ENCODE data around the gene MAGI2. TPM values are rescaled to one million over a fixed set of nuclear protein-coding genes. Genes with fewer than 3 reads are reported as not detected.

The MAGI2 gene
- total RNA-seq, 6 experiments from 2014 or later, result 7.1 to 9.8 (median 8.5) TPM

DNA sequence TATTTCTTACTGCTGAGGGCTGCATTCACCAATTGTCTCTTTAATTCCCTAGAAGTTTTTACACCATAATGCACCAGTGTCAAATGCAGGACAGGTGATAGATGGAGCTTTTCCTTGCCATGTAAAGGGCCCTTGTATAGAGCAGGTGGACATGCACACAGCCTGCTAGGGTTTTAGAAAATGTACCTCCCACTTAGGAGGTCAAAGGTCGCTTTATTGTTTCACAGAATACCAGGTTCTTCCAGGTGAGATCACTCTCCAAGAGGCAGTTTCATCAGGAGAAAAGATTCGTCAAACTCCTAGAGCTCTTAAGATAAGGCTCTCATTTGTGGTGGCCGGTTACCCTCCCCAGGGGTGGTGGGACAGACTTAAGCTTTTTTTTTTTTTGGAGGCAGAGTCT is 1439.1 kb downstream of the MAGI2 start:
- Mint-ChIP-seq H3K27ac (no peak overlapping the region), H3K27me3 (ENCODE audit: insufficient read depth) (peaks cover 2% of the 10 kb centered on the region; the same call in 1 of the 2 replicates), H3K4me3 (no peak overlapping the region), H3K4me1 (ENCODE audit: low read depth) (peaks cover 25% of the 10 kb centered on the region), H3K9me3 (no peaks in the 10 kb centered on the region), H3K36me3 (ENCODE audit: low read depth) (no peaks in the 10 kb centered on the region)
- no peak for DNase-seq
- TF ChIP-seq, protein P1, sequence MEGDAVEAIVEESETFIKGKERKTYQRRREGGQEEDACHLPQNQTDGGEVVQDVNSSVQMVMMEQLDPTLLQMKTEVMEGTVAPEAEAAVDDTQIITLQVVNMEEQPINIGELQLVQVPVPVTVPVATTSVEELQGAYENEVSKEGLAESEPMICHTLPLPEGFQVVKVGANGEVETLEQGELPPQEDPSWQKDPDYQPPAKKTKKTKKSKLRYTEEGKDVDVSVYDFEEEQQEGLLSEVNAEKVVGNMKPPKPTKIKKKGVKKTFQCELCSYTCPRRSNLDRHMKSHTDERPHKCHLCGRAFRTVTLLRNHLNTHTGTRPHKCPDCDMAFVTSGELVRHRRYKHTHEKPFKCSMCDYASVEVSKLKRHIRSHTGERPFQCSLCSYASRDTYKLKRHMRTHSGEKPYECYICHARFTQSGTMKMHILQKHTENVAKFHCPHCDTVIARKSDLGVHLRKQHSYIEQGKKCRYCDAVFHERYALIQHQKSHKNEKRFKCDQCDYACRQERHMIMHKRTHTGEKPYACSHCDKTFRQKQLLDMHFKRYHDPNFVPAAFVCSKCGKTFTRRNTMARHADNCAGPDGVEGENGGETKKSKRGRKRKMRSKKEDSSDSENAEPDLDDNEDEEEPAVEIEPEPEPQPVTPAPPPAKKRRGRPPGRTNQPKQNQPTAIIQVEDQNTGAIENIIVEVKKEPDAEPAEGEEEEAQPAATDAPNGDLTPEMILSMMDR (IDR thresholded peaks at IDR 0.05), result no peak

DNA sequence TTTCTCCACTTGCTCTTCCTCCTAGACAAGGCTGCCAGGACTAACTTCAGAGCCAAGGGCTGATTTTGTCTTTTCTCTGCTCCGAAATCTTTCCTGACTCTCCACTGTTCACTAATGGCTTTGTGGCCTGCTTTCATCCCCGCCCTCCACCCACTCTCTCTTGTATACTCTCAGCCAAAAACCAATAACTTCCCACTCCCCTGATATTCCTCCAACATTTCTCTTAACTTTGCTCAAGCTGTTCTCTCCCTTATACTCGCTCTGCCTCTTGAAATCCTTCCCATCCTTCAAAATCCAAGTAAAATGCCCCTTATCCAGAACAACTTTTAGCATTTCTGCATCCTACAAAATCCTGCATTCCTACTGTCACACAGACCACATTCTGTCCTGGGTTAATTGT is 1440.1 kb downstream of the MAGI2 start:
- Mint-ChIP-seq H3K27ac (no peak overlapping the region), H3K4me3 (no peak overlapping the region), H3K9me3 (no peaks in the 10 kb centered on the region), H3K36me3 (ENCODE audit: low read depth) (no peaks in the 10 kb centered on the region), H3K27me3 (ENCODE audit: insufficient read depth) (peaks cover 2% of the 10 kb centered on the region; the same call in 1 of the 2 replicates), H3K4me1 (ENCODE audit: low read depth) (peaks cover 17% of the 10 kb centered on the region)
- DNase-seq, result no peak
- TF ChIP-seq, protein P1 (IDR thresholded peaks at IDR 0.05), result no peak

DNA sequence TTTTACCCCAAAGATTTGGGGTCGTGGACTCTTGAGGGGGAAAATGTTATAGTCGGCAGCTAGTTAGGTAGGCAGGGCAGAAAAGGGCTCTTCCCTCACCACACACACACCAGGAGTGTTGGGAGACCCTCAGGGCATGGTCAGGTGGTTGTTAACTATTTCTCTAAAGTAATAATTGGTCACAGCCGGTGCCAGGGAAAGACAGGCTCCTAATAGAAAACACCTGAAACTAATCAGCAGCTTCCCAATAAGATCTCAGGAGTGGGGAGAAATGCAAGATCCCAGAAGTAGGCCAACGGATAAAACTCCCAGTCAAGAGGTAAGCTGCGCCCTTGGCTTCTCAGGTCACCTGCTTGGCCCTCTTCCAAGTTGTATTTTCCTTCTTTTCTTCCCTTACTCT is 1441.8 kb downstream of the MAGI2 start:
- H3K27ac Mint-ChIP-seq, result no peak overlapping the region
- no peak for DNase-seq
- TF ChIP-seq, protein P1 (IDR thresholded peaks at IDR 0.05), result no peak
- no peaks in the 10 kb centered on the region for H3K9me3 Mint-ChIP-seq
- no peak overlapping the region for H3K4me3 Mint-ChIP-seq
- H3K36me3 Mint-ChIP-seq (ENCODE audit: low read depth), result no peaks in the 10 kb centered on the region
- H3K4me1 Mint-ChIP-seq (ENCODE audit: low read depth), result peaks cover 6% of the 10 kb centered on the region; the same call in 1 of the 2 replicates
- H3K27me3 Mint-ChIP-seq (ENCODE audit: insufficient read depth), result peaks cover 2% of the 10 kb centered on the region; the same call in 1 of the 2 replicates

DNA sequence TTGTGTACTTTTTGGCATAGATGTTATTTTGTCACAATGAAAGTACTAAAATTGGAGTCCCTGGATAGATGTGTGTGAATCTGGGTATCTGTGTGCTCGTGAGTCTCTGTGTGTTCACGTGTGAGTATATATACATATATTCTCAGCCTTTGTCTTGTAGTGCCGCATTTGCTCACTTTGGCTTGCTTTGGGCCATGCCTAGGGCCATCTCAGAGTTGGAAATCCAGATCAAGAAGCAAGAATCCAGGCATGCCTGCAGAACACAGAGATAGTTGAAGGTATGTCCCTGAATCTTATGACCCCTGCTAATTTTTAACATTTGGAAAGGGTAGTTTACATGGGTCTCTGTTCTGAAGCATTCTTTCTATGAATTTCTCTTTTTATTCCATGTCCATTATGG is 1446.2 kb downstream of the MAGI2 start:
- Mint-ChIP-seq H3K36me3 (ENCODE audit: low read depth) (no peaks in the 10 kb centered on the region), H3K27me3 (ENCODE audit: insufficient read depth) (no peaks in the 10 kb centered on the region), H3K4me1 (ENCODE audit: low read depth) (peaks cover 2% of the 10 kb centered on the region; the same call in 1 of the 2 replicates), H3K9me3 (no peaks in the 10 kb centered on the region), H3K27ac (no peak overlapping the region), H3K4me3 (no peak overlapping the region)
- TF ChIP-seq, protein P1 (IDR thresholded peaks at IDR 0.05), result no peak
- no peak for DNase-seq

DNA sequence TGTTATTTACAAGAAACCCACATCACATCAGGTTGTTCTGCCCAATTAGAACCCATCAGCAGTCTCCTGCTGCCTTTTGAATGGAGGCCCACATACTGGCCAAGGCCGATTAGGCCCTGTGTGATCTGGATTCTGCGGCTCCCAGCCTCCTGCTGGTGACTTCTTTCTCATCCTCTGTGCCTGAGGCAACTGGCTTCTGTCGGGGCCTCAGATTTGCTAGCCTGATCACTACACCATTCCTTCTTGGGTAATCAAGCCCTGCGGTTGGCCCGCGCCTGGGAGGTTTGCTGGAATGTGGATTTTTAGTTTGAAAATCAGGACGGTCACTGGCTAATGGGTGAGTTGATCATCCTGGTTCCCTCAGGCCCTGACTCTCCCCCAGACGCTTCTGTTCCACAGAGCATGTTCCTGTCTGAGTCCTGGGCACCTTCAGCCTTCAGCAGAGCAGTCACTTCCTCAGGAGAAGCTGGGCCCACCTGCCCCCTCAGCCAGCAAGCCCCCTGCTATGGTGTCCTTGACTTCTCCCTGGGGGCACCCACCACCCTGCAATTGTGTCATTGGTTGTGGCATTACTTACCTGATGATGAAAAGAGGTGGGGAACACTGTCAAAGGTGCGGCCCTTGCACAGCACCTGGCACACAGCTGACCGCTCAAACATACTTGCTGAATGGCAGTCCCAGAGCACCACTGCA is 1447.3 kb downstream of the MAGI2 start:
- DNase-seq, result no peak
- H3K36me3 Mint-ChIP-seq (ENCODE audit: low read depth), result no peaks in the 10 kb centered on the region
- H3K27me3 Mint-ChIP-seq (ENCODE audit: insufficient read depth), result no peaks in the 10 kb centered on the region; the same call in 1 of the 2 replicates
- no peaks in the 10 kb centered on the region for H3K4me1 Mint-ChIP-seq (ENCODE audit: low read depth)
- no peaks in the 10 kb centered on the region for H3K9me3 Mint-ChIP-seq
- TF ChIP-seq, protein P1 (IDR thresholded peaks at IDR 0.05), result no peak
- no peak overlapping the region for H3K4me3 Mint-ChIP-seq
- no peak overlapping the region for H3K27ac Mint-ChIP-seq

Data from HFFc6 (cell line).